Measurements from ENCODE around the gene LIPT2.

GRCh38 chr11:74533421-74533820, 39.9 kb upstream of the LIPT2 start:
- TF ChIP-seq CTCF (IDR thresholded peaks at IDR 0.05; ENCODE audit: low read length) (no peak), EZH2 (optimal IDR thresholded peaks at IDR 0.05; ENCODE audit: low read depth, low read length) (no peak), EZH2phosphoT487 (IDR thresholded peaks at IDR 0.05; ENCODE audit: low read length) (no peak)
